ENCODE results near the gene CIZ1.

GRCh38 chr9:128118971-128119665 is 72.3 kb downstream of the CIZ1 start:
- TF ChIP-seq TAF1 (IDR thresholded peaks at IDR 0.05; ENCODE audit: borderline replicate concordance, low read depth, low read length): no peak
- TF ChIP-seq EP300 (IDR thresholded peaks at IDR 0.05; ENCODE audit: borderline replicate concordance in 1 of 2, control insufficient read depth in 1 of 2, low read depth in 2 of 2, low read length in 2 of 2): no peak
- no peak for TF ChIP-seq CTCF (IDR thresholded peaks at IDR 0.05 in 2 of 3, conservative IDR thresholded peaks at IDR 0.05 in 1 of 3; ENCODE audit: control insufficient read depth in 2 of 3, extremely low read depth in 1 of 3, insufficient read depth in 1 of 3, low read depth in 3 of 3, low read length in 3 of 3)
- TF ChIP-seq SPI1 (IDR thresholded peaks at IDR 0.05; ENCODE audit: borderline replicate concordance, insufficient read depth, low read depth, low read length): no peak
- no peak for TF ChIP-seq NFXL1 (IDR thresholded peaks at IDR 0.05; ENCODE audit: borderline replicate concordance)
- TF ChIP-seq POLR2A (IDR thresholded peaks at IDR 0.05; ENCODE audit: low read depth, low read length): no peak
- TF ChIP-seq MXI1 (IDR thresholded peaks at IDR 0.05; ENCODE audit: low read depth, low read length): no peak
- peak; percentile 39; the same call in 1 of the 2 replicates for TF ChIP-seq POLR2AphosphoS5 (IDR thresholded peaks at IDR 0.05; ENCODE audit: low read length)
- no peak for TF ChIP-seq CBX3 (IDR thresholded peaks at IDR 0.05; ENCODE audit: borderline replicate concordance, low read depth)
- no peak for TF ChIP-seq REST (IDR thresholded peaks at IDR 0.05; ENCODE audit: low read depth, low read length)
- TF ChIP-seq RAD21 (IDR thresholded peaks at IDR 0.05; ENCODE audit: insufficient read depth, low read depth, low read length): no peak
- TF ChIP-seq SREBF2 (IDR thresholded peaks at IDR 0.05; ENCODE audit: low read length): no peak
- no peak for TF ChIP-seq JUND (IDR thresholded peaks at IDR 0.05; ENCODE audit: low read depth, low read length)
